Dermis blood vessel endothelial cell (primary cell): Measurements from ENCODE around the gene LIN9. TPM values are rescaled to one million over a fixed set of nuclear protein-coding genes. Genes with fewer than 3 reads are reported as not detected.
A peak's percentile ranks its signal among the peaks of the same experiment; 100 is the strongest.
"Not testable (repeated sequence)": the region's sequence is repeated elsewhere in the genome, so short reads cannot be mapped to it uniquely, and the experiment has no call there.

ENCODE experiments used
- DNase-seq: peaks from one replicate; pipeline ENCODE4 v3.0.0; 2010
- total RNA-seq: library from RNA; depleted of rRNA; stranded (reverse); fragments of >200 nt; gene quantifications from 2 replicates; pipeline ENCODE4 v1.2.3, GENCODE V29; 2014

The LIN9 gene
- total RNA-seq, 1 donor from 2014 or later = 5.8 TPM

- no peak for DNase-seq
These were observed 98.3 kb downstream of the LIN9 start for GRCh38 chr1:226210571-226211176.

GRCh38 chr1:226209307-226210059 is 99.5 kb downstream of the LIN9 start:
- DNase-seq = peak; percentile 75

- no peak for DNase-seq
These were observed 101.9 kb downstream of the LIN9 start for GRCh38 chr1:226207048-226207447.

GRCh38 chr1:226204198-226204597 is 104.8 kb downstream of the LIN9 start:
- no peak for DNase-seq

- no peak for DNase-seq
These were observed 105.3 kb downstream of the LIN9 start for GRCh38 chr1:226203655-226204054.

- no peak for DNase-seq
These were observed 105.7 kb downstream of the LIN9 start for GRCh38 chr1:226203240-226203639.

GRCh38 chr1:226202666-226203065 is 106.3 kb downstream of the LIN9 start:
- DNase-seq = not testable (repeated sequence)

GRCh38 chr1:226202246-226202645 is 106.7 kb downstream of the LIN9 start:
- DNase-seq = no peak

GRCh38 chr1:226201029-226201593 is 107.9 kb downstream of the LIN9 start:
- peak; percentile 47 for DNase-seq

GRCh38 chr1:226199971-226200370 is 109.0 kb downstream of the LIN9 start:
- DNase-seq = no peak

- no peak for DNase-seq
These were observed 113.8 kb downstream of the LIN9 start for GRCh38 chr1:226195144-226195543.

- no peak for DNase-seq
These were observed 121.6 kb downstream of the LIN9 start for GRCh38 chr1:226187380-226187779.

GRCh38 chr1:226187019-226187322 is 122.0 kb downstream of the LIN9 start:
- DNase-seq = no peak

- DNase-seq = peak; percentile 87
These were observed 122.6 kb downstream of the LIN9 start, which contains the start of gene ACBD3 for GRCh38 chr1:226186124-226187018. TSS of gene ACBD3 (minus strand) at chr1:226186741. CDS start at chr1:226186675, 66 bp downstream.

GRCh38 chr1:226185141-226186036 is 123.6 kb downstream of the LIN9 start:
- peak; percentile 32 for DNase-seq

GRCh38 chr1:226181996-226182714 is 126.8 kb downstream of the LIN9 start:
- peak; percentile 63 for DNase-seq

Other genes with a start within 250 kb of the LIN9 start
- gene H3-3A, start 246.4 kb downstream of the LIN9 start, total RNA-seq = 205 and 269 TPM in 2 replicates
- gene ACBD3, start 122.4 kb downstream of the LIN9 start, total RNA-seq = 41.9 and 50.5 TPM in 2 replicates
- gene MIXL1, start 85.5 kb downstream of the LIN9 start, total RNA-seq = 0.05 TPM in 1 of 2 replicates, not detected in the other
- gene PARP1, start 98.9 kb upstream of the LIN9 start, total RNA-seq = 126 and 190 TPM in 2 replicates
- 0.19 and 0.34 TPM in 2 replicates for gene STUM, start 239.6 kb upstream of the LIN9 start, total RNA-seq